Astrocyte of the cerebellum (primary cell): ENCODE results near the gene STK40.

Source experiments
- DNase-seq: peaks from one replicate; pipeline ENCODE4 v3.0.0-alpha.2; 2011; ENCODE audit warnings: low read depth
- H3K4me3 ChIP-seq: 2 replicates; pipeline ENCODE4 v1.5.1; 2011; ENCODE audit warnings: mild to moderate bottlenecking, low read depth, low read length, moderate library complexity
- in situ Hi-C: cut with HindIII; loops from 2 replicates; pipeline ENCODE4 v1.10.0; 2017; ENCODE audit warnings: low sequenced_read_pairs
- TF ChIP-seq, protein P1 (sequence below): IDR thresholded peaks from 2 replicates; pipeline ENCODE4 v1.5.1; 2012; ENCODE audit warnings: low read length, low read depth, moderate library complexity, mild to moderate bottlenecking; ENCODE audit errors: missing control alignments

Gene STK40, protein sequence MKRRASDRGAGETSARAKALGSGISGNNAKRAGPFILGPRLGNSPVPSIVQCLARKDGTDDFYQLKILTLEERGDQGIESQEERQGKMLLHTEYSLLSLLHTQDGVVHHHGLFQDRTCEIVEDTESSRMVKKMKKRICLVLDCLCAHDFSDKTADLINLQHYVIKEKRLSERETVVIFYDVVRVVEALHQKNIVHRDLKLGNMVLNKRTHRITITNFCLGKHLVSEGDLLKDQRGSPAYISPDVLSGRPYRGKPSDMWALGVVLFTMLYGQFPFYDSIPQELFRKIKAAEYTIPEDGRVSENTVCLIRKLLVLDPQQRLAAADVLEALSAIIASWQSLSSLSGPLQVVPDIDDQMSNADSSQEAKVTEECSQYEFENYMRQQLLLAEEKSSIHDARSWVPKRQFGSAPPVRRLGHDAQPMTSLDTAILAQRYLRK

DNA sequence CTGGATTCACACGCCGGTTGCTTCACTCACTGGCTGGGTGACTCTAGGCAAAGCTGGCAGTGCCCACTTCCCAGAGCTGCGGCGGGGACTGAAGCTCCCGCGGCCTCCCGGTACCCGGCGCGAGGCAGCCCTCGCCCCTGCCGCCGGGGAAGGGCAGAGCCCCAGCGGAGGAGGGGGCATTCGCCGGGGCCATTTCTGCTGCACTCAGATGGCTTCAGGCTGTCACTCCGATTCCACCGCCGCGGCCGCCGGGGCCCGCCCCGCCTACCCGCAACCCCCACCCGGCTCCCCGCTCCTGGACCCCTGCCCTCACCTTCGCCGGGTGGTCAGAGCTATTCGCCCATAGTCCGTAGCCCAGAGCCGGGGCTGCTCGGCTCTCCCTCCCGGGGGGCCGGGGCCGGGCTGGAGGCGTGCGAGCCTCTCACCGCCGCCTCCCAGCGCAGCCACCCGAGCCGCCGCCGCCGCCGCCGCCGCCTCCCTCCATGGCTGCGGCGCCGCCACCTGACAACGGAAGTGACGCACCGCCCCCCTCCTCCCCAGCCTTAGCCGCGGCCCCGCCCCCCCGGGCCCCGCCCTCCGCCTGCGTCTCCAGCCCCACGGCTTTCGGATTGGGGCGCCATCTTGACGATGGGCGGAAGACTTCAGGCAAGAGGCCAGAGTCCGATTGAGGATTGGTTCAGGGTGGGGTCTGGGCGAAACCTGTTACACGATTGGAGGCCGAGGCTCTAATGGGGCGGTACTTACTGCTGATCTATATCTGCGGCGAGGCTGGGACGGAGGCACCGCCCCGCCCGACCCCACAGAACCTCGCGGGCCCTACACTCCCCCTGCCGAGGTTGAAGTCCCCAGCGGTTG lies at the start of gene STK40:
STK40 (minus strand) TSS at position 515 of the 855 bp plus-strand sequence. CDS start 24,592 bp downstream, outside the sequence.
- DNase-seq = peak; percentile 99
- H3K4me3 ChIP-seq = peak within 1 kb of the TSS; percentile 94
- TF ChIP-seq, protein P1, sequence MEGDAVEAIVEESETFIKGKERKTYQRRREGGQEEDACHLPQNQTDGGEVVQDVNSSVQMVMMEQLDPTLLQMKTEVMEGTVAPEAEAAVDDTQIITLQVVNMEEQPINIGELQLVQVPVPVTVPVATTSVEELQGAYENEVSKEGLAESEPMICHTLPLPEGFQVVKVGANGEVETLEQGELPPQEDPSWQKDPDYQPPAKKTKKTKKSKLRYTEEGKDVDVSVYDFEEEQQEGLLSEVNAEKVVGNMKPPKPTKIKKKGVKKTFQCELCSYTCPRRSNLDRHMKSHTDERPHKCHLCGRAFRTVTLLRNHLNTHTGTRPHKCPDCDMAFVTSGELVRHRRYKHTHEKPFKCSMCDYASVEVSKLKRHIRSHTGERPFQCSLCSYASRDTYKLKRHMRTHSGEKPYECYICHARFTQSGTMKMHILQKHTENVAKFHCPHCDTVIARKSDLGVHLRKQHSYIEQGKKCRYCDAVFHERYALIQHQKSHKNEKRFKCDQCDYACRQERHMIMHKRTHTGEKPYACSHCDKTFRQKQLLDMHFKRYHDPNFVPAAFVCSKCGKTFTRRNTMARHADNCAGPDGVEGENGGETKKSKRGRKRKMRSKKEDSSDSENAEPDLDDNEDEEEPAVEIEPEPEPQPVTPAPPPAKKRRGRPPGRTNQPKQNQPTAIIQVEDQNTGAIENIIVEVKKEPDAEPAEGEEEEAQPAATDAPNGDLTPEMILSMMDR = no peak
- in situ Hi-C loops = no loop called here

DNA sequence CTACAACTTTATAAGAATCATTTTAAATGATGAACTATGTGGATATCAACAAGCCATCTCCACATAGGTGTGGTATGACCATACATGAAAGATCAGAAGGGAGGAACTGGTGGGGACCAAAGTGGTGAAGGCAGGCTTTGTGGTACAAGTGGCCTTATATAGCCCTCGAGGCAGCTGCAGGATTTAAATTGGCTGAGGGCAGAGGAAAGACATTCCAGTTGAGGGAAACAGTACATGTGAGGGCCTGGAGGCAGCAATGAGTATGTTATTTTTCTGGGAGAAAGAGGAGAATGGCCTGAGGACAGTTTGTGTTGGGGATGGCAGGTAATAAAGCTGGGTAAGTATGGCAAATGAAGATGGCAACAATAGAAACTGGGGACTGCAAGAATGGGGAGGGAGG lies 47.4 kb upstream of the STK40 start:
- TF ChIP-seq, protein P1 = no peak
- DNase-seq = no peak
- no peak overlapping the region for H3K4me3 ChIP-seq
- in situ Hi-C loops = no loop called here

DNA sequence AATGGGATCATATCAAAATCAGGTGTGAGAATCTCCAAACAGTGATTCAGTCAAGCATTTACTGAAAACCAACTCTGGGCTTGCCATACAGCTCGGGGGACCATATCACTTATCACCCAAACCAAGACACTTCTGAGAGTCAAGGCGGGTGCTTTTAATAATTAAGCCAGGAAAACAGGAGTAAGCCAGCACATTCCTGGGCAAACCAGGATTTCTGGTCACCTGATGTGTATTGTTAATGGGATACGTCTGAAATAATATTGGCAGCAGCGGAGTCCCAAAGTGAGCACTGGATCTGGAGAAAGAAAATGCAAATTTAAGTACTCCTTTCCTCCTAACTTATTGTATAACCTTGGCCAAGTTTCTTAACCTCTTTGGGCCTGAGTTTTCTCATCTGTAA lies 46.9 kb upstream of the STK40 start:
- in situ Hi-C loops = no loop called here
- TF ChIP-seq, protein P1 = no peak
- H3K4me3 ChIP-seq = no peak overlapping the region
- no peak for DNase-seq

DNA sequence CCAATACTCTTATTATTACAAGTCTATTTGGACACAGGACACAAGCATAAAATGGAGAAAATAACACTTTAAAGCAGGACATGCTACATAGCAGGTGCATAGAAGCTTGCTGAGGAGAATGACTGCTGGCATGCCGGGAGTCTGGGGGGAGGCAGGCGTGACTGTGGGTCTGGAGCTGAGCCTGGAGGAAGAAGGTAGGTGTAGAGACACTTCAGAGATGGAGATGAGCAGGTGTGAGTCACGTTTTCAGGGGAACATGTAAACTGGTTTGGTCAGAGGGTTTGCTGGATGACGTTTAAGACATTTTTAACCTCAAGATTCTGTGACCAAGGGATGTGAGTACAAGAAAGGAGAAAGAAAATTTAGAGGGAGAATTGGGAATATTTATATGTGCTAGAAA lies 40.1 kb upstream of the STK40 start:
- H3K4me3 ChIP-seq = no peak overlapping the region
- TF ChIP-seq, protein P1 = no peak
- in situ Hi-C loops = no loop called here
- DNase-seq = no peak

DNA sequence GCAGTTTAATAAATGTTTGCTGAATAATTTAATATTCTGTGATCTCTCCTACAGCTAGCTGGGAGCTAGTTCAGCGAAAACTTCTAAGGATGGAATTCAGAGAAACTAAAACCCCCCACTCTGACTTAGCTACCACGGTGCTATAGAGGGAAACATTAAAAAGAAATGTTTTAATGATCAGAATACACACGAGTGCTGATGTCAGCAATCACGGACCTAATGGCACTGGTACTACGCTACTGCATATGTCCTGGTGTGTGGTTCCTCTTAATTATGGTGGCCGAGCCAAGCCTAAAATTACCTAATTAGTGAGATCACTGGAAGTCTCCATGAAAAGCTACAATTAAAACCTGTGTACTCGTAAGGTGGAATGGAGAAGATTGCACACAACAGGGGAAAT lies 35.9 kb upstream of the STK40 start:
- TF ChIP-seq, protein P1 = no peak
- no peak overlapping the region for H3K4me3 ChIP-seq
- in situ Hi-C loops = no loop called here
- no peak for DNase-seq

DNA sequence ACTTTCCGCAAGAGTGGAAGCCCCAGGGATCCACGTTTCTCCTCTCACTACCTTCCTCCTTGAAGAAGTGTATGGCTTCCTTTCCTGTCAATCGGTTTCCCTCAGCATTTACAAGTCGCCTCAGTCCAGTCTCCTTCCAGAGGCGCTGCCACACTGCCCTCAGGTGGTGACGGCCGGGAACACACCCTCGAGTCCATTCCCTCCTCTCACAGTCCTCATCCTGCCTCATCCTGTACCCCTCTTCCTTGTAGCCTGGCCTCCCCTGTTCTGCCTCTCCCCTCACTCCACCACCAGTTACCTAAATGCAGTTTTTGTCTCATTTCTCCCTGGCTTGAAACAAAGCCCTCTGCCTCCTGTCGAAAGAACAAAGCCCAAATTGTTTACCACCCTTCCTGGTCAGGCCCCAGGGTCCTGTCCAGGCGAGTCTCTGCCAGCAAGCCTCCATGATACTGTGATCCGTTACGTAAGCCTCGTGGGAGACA lies 35.2 kb upstream of the STK40 start:
- in situ Hi-C loops = no loop called here
- H3K4me3 ChIP-seq = no peak overlapping the region

More for the DNA sequence above, 35.2 kb upstream of the STK40 start:
- TF ChIP-seq, protein P1 = peak; percentile 97
- DNase-seq = peak; percentile 76
